Measurements from ENCODE around the gene TBC1D14. TPM values are rescaled to one million over a fixed set of nuclear protein-coding genes. Genes with fewer than 3 reads are reported as not detected.

TBC1D14 gene
- total RNA-seq, 1 donor from 2014 or later, result 33.2 TPM

GRCh38 chr4:6943012-6943884 is 33.6 kb downstream of the TBC1D14 start:
- no peak for TF ChIP-seq CTCF (IDR thresholded peaks at IDR 0.05)
- no peak for DNase-seq (ENCODE audit: extremely low spot score, unreplicated experiment)
- Mint-ChIP-seq H3K4me3 (ENCODE audit: unreplicated experiment) (no peak overlapping the region), H3K4me1 (ENCODE audit: unreplicated experiment) (peaks cover 51% of the 10 kb centered on the region), H3K36me3 (ENCODE audit: unreplicated experiment) (no peaks in the 10 kb centered on the region), H3K27me3 (ENCODE audit: unreplicated experiment) (no peaks in the 10 kb centered on the region), H3K9me3 (ENCODE audit: unreplicated experiment) (no peaks in the 10 kb centered on the region), H3K27ac (ENCODE audit: unreplicated experiment) (peak overlapping the region; percentile 95)

GRCh38 chr4:6943885-6944225 is 34.2 kb downstream of the TBC1D14 start:
- H3K4me1 Mint-ChIP-seq (ENCODE audit: unreplicated experiment), result peaks cover 51% of the 10 kb centered on the region
- no peak for DNase-seq (ENCODE audit: extremely low spot score, unreplicated experiment)
- H3K27ac Mint-ChIP-seq (ENCODE audit: unreplicated experiment), result peak overlapping the region; percentile 95
- TF ChIP-seq CTCF (IDR thresholded peaks at IDR 0.05), result no peak
- H3K4me3 Mint-ChIP-seq (ENCODE audit: unreplicated experiment), result no peak overlapping the region
- H3K27me3 Mint-ChIP-seq (ENCODE audit: unreplicated experiment), result no peaks in the 10 kb centered on the region
- H3K9me3 Mint-ChIP-seq (ENCODE audit: unreplicated experiment), result no peaks in the 10 kb centered on the region
- H3K36me3 Mint-ChIP-seq (ENCODE audit: unreplicated experiment), result no peaks in the 10 kb centered on the region

- Mint-ChIP-seq H3K4me3 (ENCODE audit: unreplicated experiment) (no peak overlapping the region), H3K36me3 (ENCODE audit: unreplicated experiment) (no peaks in the 10 kb centered on the region), H3K4me1 (ENCODE audit: unreplicated experiment) (peaks cover 48% of the 10 kb centered on the region), H3K9me3 (ENCODE audit: unreplicated experiment) (no peaks in the 10 kb centered on the region), H3K27me3 (ENCODE audit: unreplicated experiment) (no peaks in the 10 kb centered on the region), H3K27ac (ENCODE audit: unreplicated experiment) (peak overlapping the region; percentile 95)
- no peak for DNase-seq (ENCODE audit: extremely low spot score, unreplicated experiment)
- TF ChIP-seq CTCF (IDR thresholded peaks at IDR 0.05), result no peak
Observed at GRCh38 chr4:6944301-6945051, 34.9 kb downstream of the TBC1D14 start.

GRCh38 chr4:6945052-6945409 is 35.4 kb downstream of the TBC1D14 start:
- H3K9me3 Mint-ChIP-seq (ENCODE audit: unreplicated experiment), result no peaks in the 10 kb centered on the region
- no peak overlapping the region for H3K27ac Mint-ChIP-seq (ENCODE audit: unreplicated experiment)
- no peak overlapping the region for H3K4me3 Mint-ChIP-seq (ENCODE audit: unreplicated experiment)
- no peaks in the 10 kb centered on the region for H3K27me3 Mint-ChIP-seq (ENCODE audit: unreplicated experiment)
- H3K36me3 Mint-ChIP-seq (ENCODE audit: unreplicated experiment), result no peaks in the 10 kb centered on the region
- DNase-seq (ENCODE audit: extremely low spot score, unreplicated experiment), result no peak
- H3K4me1 Mint-ChIP-seq (ENCODE audit: unreplicated experiment), result peaks cover 47% of the 10 kb centered on the region
- no peak for TF ChIP-seq CTCF (IDR thresholded peaks at IDR 0.05)

- no peak for DNase-seq (ENCODE audit: extremely low spot score, unreplicated experiment)
- Mint-ChIP-seq H3K4me3 (ENCODE audit: unreplicated experiment) (no peak overlapping the region), H3K9me3 (ENCODE audit: unreplicated experiment) (no peaks in the 10 kb centered on the region), H3K27me3 (ENCODE audit: unreplicated experiment) (no peaks in the 10 kb centered on the region), H3K36me3 (ENCODE audit: unreplicated experiment) (no peaks in the 10 kb centered on the region), H3K27ac (ENCODE audit: unreplicated experiment) (no peak overlapping the region), H3K4me1 (ENCODE audit: unreplicated experiment) (peaks cover 36% of the 10 kb centered on the region)
- TF ChIP-seq CTCF (IDR thresholded peaks at IDR 0.05), result no peak
Observed at GRCh38 chr4:6946497-6946896, 36.9 kb downstream of the TBC1D14 start.

Measured in osteocyte (in vitro differentiated cells).